GM21381 (cell line): Measurements from ENCODE around the gene CD4.
"Not testable (repeated sequence)": the region's sequence is repeated elsewhere in the genome, so short reads cannot be mapped to it uniquely, and the experiment has no call there.

Experiments
- ATAC-seq: cut with Tn5 transposase; IDR thresholded peaks from one replicate; pipeline ENCODE4 v1.9.1; 2021; ENCODE audit warnings: mild to moderate bottlenecking, moderate library complexity; ENCODE audit not compliant: unreplicated experiment

Gene CD4

GRCh38 chr12:6788972-6789924, at the start of gene CD4:
TSS of gene CD4 (plus strand) at chr12:6789528. CDS start at chr12:6800139, 10,611 bp downstream.
- no peak for ATAC-seq

GRCh38 chr12:6742080-6742479, 47.2 kb upstream of the CD4 start:
- not testable (repeated sequence) for ATAC-seq

- no peak for ATAC-seq
These were observed 46.5 kb upstream of the CD4 start for GRCh38 chr12:6742834-6743233.

GRCh38 chr12:6743300-6743699, 46.0 kb upstream of the CD4 start:
- ATAC-seq: not testable (repeated sequence)

- ATAC-seq: no peak
These were observed 43.4 kb upstream of the CD4 start for GRCh38 chr12:6745741-6746525.

GRCh38 chr12:6747216-6747615, 42.1 kb upstream of the CD4 start:
- ATAC-seq: no peak

- no peak for ATAC-seq
These were observed 40.6 kb upstream of the CD4 start for GRCh38 chr12:6748761-6749160.

- no peak for ATAC-seq
These were observed 38.8 kb upstream of the CD4 start for GRCh38 chr12:6750506-6750905.

- ATAC-seq: no peak
These were observed 37.6 kb upstream of the CD4 start for GRCh38 chr12:6751767-6752166.

GRCh38 chr12:6752167-6752920, 37.0 kb upstream of the CD4 start:
- no peak for ATAC-seq

GRCh38 chr12:6752921-6753771, 36.2 kb upstream of the CD4 start, which contains the start of gene MLF2:
TSS of gene MLF2 (minus strand) at chr12:6753141. CDS start at chr12:6752334, 807 bp downstream.
- ATAC-seq: peak; percentile 92

GRCh38 chr12:6753772-6754356, 35.5 kb upstream of the CD4 start:
- no peak for ATAC-seq

- ATAC-seq: no peak
These were observed 34.9 kb upstream of the CD4 start for GRCh38 chr12:6754411-6754810.

- ATAC-seq: no peak
These were observed 32.2 kb upstream of the CD4 start for GRCh38 chr12:6757028-6757690.

- ATAC-seq: no peak
These were observed 30.7 kb upstream of the CD4 start for GRCh38 chr12:6758506-6759095.

- no peak for ATAC-seq
These were observed 29.6 kb upstream of the CD4 start for GRCh38 chr12:6759741-6760140.

- no peak for ATAC-seq
These were observed 25.9 kb upstream of the CD4 start for GRCh38 chr12:6763380-6763779.

- peak; percentile 76 for ATAC-seq
These were observed 25.1 kb upstream of the CD4 start for GRCh38 chr12:6764011-6764828.
